IMR-90 (cell line): ENCODE measurements around the gene COTL1. TPM values are rescaled to one million over a fixed set of nuclear protein-coding genes. Genes with fewer than 3 reads are reported as not detected.

ENCODE experiments used
- ATAC-seq: fragments of 200-7000 bp; cut with Tn5 transposase; 2 replicates; pipeline ENCODE4 v1.9.1; 2020; ENCODE audit warnings: low read depth, mild to moderate bottlenecking, moderate library complexity
- BruUV-seq: library from RNA; stranded (reverse); fragments of 400-500 nt; replicated peaks from 2 replicates; lab custom pipeline; 2021; lab: Mats Ljungman, UMichigan
- CTCF ChIA-PET: fragments of 300-600 bp; formaldehyde crosslinking; extraction: SDS; loops from one replicate; lab custom pipeline; 2021; ENCODE audit warnings: antibody characterized with exemption; lab: Yijun Ruan, JAX
- POLR2A ChIA-PET: fragments of 300-600 bp; sonication (Branson Sonifier 250); formaldehyde crosslinking; loops from one replicate; lab custom pipeline; 2022; ENCODE audit warnings: antibody characterized with exemption; ENCODE audit not compliant: unreplicated experiment; lab: Charles Lee
- DNase-seq: peaks from one replicate; pipeline ENCODE4 v3.0.0; 2013
- H2AFZ ChIP-seq: replicated peaks from 2 replicates; pipeline ENCODE3; 2013; ENCODE audit warnings: low read length, mild to moderate bottlenecking; ENCODE audit not compliant: poor library complexity
- H2AK5ac ChIP-seq: 2 replicates; pipeline ENCODE4 v1.6.1; 2013; ENCODE audit warnings: low read depth, low read length, inconsistent platforms
- H2AK9ac ChIP-seq: replicated peaks from 2 replicates; pipeline ENCODE3; 2013; ENCODE audit warnings: mild to moderate bottlenecking, low read depth, low read length, moderate library complexity; ENCODE audit not compliant: poor library complexity
- H2BK120ac ChIP-seq: 2 replicates; pipeline ENCODE4 v1.6.1; 2013; ENCODE audit warnings: low read depth, low read length, inconsistent platforms
- H2BK15ac ChIP-seq: 3 replicates; pipeline ENCODE4 v1.6.1; 2013; ENCODE audit warnings: low read depth, low read length, inconsistent platforms
- H2BK20ac ChIP-seq: 2 replicates; pipeline ENCODE4 v1.6.1; 2013; ENCODE audit warnings: low read depth, mild to moderate bottlenecking, inconsistent platforms, low read length, moderate library complexity
- H2BK5ac ChIP-seq: 2 replicates; pipeline ENCODE4 v1.6.1; 2013; ENCODE audit warnings: mild to moderate bottlenecking, low read depth, low read length, inconsistent platforms; ENCODE audit not compliant: poor library complexity, severe bottlenecking
- H3K14ac ChIP-seq: replicated peaks from 2 replicates; pipeline ENCODE4 v1.6.1; 2013; ENCODE audit warnings: low read depth, low read length, inconsistent platforms
- H3K18ac ChIP-seq: 2 replicates; pipeline ENCODE4 v1.6.1; 2013; ENCODE audit warnings: low read depth, low read length, control low read depth
- H3K23ac ChIP-seq: 2 replicates; pipeline ENCODE4 v1.6.1; 2013; ENCODE audit warnings: low read depth, low read length, inconsistent platforms
- H3K27ac ChIP-seq: 2 replicates; pipeline ENCODE4 v1.5.1; 2013; ENCODE audit warnings: mild to moderate bottlenecking, control low read depth, low read length; ENCODE audit not compliant: insufficient read depth
- H3K27me3 ChIP-seq: 2 replicates; pipeline ENCODE4 v1.6.1; 2013; ENCODE audit warnings: low read length; ENCODE audit not compliant: control insufficient read depth, insufficient read depth
- H3K36me3 ChIP-seq: 2 replicates; pipeline ENCODE4 v1.6.1; 2013; ENCODE audit warnings: low read length, mixed read lengths; ENCODE audit not compliant: control insufficient read depth, insufficient read depth
- H3K4ac ChIP-seq: 2 replicates; pipeline ENCODE4 v1.6.1; 2013; ENCODE audit warnings: low read depth, low read length, inconsistent platforms
- H3K4me1 ChIP-seq: 2 replicates; pipeline ENCODE4 v1.6.1; 2013; ENCODE audit warnings: low read length, mixed read lengths; ENCODE audit not compliant: control insufficient read depth, insufficient read depth
- H3K4me2 ChIP-seq: 2 replicates; pipeline ENCODE4 v1.6.1; 2013; ENCODE audit warnings: low read depth, mild to moderate bottlenecking, control low read depth, low read length, moderate library complexity
- H3K4me3 ChIP-seq: 2 replicates; pipeline ENCODE4 v1.5.1; 2013; ENCODE audit warnings: low read depth, mild to moderate bottlenecking, control low read depth, low read length, moderate library complexity; ENCODE audit not compliant: insufficient read depth
- H3K56ac ChIP-seq: 2 replicates; pipeline ENCODE4 v1.6.1; 2013; ENCODE audit warnings: low read length, inconsistent platforms; ENCODE audit not compliant: insufficient read depth; ENCODE audit errors: extremely low read depth
- H3K79me1 ChIP-seq, 2 experiments: 2 replicates each; pipeline ENCODE4 v1.6.1; 2013; ENCODE audit warnings: low read length in 2 of 2, inconsistent platforms in 1 of 2, low read depth in 1 of 2
- H3K9ac ChIP-seq: 2 replicates; pipeline ENCODE4 v1.6.1; 2013; ENCODE audit warnings: low read depth, low read length, control low read depth
- H3K9me1 ChIP-seq: 2 replicates; pipeline ENCODE4 v1.6.1; 2013; ENCODE audit warnings: low read length, inconsistent platforms; ENCODE audit not compliant: insufficient read depth
- H3K9me3 ChIP-seq: 2 replicates; pipeline ENCODE4 v1.6.1; 2013; ENCODE audit warnings: low read length; ENCODE audit not compliant: control insufficient read depth, insufficient read depth
- H4K20me1 ChIP-seq: 2 replicates; pipeline ENCODE4 v1.6.1; 2013; ENCODE audit warnings: low read length, inconsistent platforms; ENCODE audit not compliant: insufficient read depth
- H4K5ac ChIP-seq: 2 replicates; pipeline ENCODE4 v1.6.1; 2013; ENCODE audit warnings: mild to moderate bottlenecking, low read depth, low read length, control low read depth
- H4K8ac ChIP-seq, 2 experiments: 2 replicates each; pipeline ENCODE4 v1.6.1; 2013; ENCODE audit warnings: low read depth in 2 of 2, low read length in 2 of 2, control low read depth in 1 of 2, inconsistent platforms in 1 of 2
- H4K91ac ChIP-seq: 2 replicates; pipeline ENCODE4 v1.6.1; 2013; ENCODE audit warnings: low read depth, low read length, inconsistent platforms; ENCODE audit not compliant: insufficient read depth
- MAFK ChIP-seq: IDR thresholded peaks from 2 replicates; pipeline ENCODE4 v1.6.1; 2012; ENCODE audit warnings: low read depth, low read length, improper control_type of control experiment
- NFE2L2 ChIP-seq: fragments of 150-350 bp; IDR thresholded peaks from 2 replicates; pipeline ENCODE4 v1.6.1; 2016; ENCODE audit warnings: low read depth, mild to moderate bottlenecking, low read length
- RCOR1 ChIP-seq: IDR thresholded peaks from 2 replicates; pipeline ENCODE4 v1.6.1; 2012; ENCODE audit warnings: mild to moderate bottlenecking, low read length, improper control_type of control experiment; ENCODE audit not compliant: insufficient replicate concordance
- WGBS, 2 experiments: methylation state at CpG; one replicate each; pipeline versions ENCODE4 v1.1.5 to v1.1.7; 2013; ENCODE audit warnings: missing lambda C conversion rate in 2 of 2; ENCODE audit not compliant: insufficient read length in 1 of 2; ENCODE audit errors: extremely low coverage in 2 of 2; 5-methylcytosine and 5-hydroxymethylcytosine counted together
- dilution Hi-C: fragments of 300-500 bp; cut with HindIII; formaldehyde crosslinking; loops from one replicate; pipeline ENCODE4 v1.14.3; 2018; ENCODE audit warnings: low sequenced_read_pairs; ENCODE audit not compliant: unreplicated experiment
- in situ Hi-C: fragments of 300-500 bp; cut with MboI; formaldehyde crosslinking; loops from 3 replicates; pipeline ENCODE4 v1.14.3; 2019; ENCODE audit warnings: low sequenced_read_pairs, inconsistent platforms, mixed read lengths
- intact Hi-C: fragments of 100-400 bp; cut with micrococcal nuclease; formaldehyde crosslinking; loops from 2 replicates; pipeline ENCODE4 v1.10.0; 2022
- polyA plus RNA-seq, 3 experiments: library from polyadenylated mRNA; depleted of rRNA; stranded (reverse); fragments of >200 nt; gene quantifications; 2 replicates each; pipeline ENCODE4 v1.2.3, GENCODE V29; 2012; ENCODE audit warnings: low replicate concordance in 1 of 3
- total RNA-seq: library from RNA; depleted of rRNA; stranded (reverse); fragments of >200 nt; gene quantifications from 2 replicates; pipeline ENCODE4 v1.2.3, GENCODE V29; 2012

The COTL1 gene
- total and polyA plus RNA-seq, 2 of the 4 experiments (the other 2 are of a cell fraction), result 144 to 258 TPM

DNA sequence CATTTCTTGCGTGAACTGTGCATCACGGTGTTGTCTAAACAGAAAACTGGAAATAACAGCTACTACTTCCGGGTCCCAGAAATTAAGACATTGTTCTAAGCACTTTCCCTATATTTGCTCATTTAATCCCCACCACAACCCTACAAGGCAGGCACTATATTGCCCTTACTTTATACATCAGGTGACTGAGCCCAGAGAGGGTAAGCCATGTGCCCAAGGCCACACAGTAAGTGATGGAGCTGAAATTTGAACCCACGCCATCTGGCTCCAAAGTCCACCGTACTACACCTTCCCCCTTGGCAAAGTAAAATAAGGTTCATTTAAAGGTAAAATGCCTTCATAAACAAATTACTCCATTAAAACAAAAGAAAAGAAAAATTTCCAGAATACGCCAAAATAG is 33.2 kb downstream of the COTL1 start:
- no peak overlapping the region for H4K91ac ChIP-seq
- peaks cover 30% of the 10 kb centered on the region for H3K9me1 ChIP-seq
- no peak overlapping the region for H3K4ac ChIP-seq
- no peak overlapping the region for H2BK15ac ChIP-seq
- H3K4me3 ChIP-seq, result no peak overlapping the region
- H2AK5ac ChIP-seq, result no peak overlapping the region
- TF ChIP-seq RCOR1, result no peak
- no peak for TF ChIP-seq NFE2L2
- no peak for TF ChIP-seq MAFK
- no peak overlapping the region for H4K5ac ChIP-seq
- no peak overlapping the region for H2AK9ac ChIP-seq
- no peak overlapping the region for H2AFZ ChIP-seq
- H2BK20ac ChIP-seq, result no peak overlapping the region
- no CpG with 5 or more reads among the region's 6 CpGs for WGBS, 2 experiments
- ATAC-seq, result no peak
- ChIA-PET POLR2A (no interaction called here), CTCF (interaction anchor here (0.7 kb wide), 1 partner anchor 16 kb away, joined by 4 read pairs; no protein-coding TSS in a partner anchor)
- H3K27me3 ChIP-seq, result no peaks in the 10 kb centered on the region
- H3K36me3 ChIP-seq, result peaks cover 44% of the 10 kb centered on the region
- peaks cover 32 to 95% of the 10 kb centered on the region in 2 experiments for H3K79me1 ChIP-seq
- H3K9me3 ChIP-seq, result no peaks in the 10 kb centered on the region
- no peak overlapping the region for H3K56ac ChIP-seq
- no peak overlapping the region for H3K23ac ChIP-seq
- peaks cover 9% of the 10 kb centered on the region for H3K4me1 ChIP-seq
- no peak overlapping the region for H3K18ac ChIP-seq
- in situ Hi-C loops (no loop called here), dilution Hi-C loops (no loop called here), intact Hi-C loops (loop anchor here (5.0 kb wide), 1 partner anchor 72 kb away; no protein-coding TSS in a partner anchor)
- BruUV-seq, result no TSS peak
- no peak overlapping the region for H2BK5ac ChIP-seq
- H3K9ac ChIP-seq, result no peak overlapping the region
- no peak overlapping the region for H3K14ac ChIP-seq
- no peak overlapping the region for H4K8ac ChIP-seq
- no peak overlapping the region for H3K4me2 ChIP-seq
- H3K27ac ChIP-seq, result no peak overlapping the region
- DNase-seq, result no peak
- no peak overlapping the region for H2BK120ac ChIP-seq
- peaks cover 86% of the 10 kb centered on the region for H4K20me1 ChIP-seq
